Left ventricle myocardium inferior (tissue), 1 donor: ENCODE results near the gene WWC2. TPM values are rescaled to one million over a fixed set of nuclear protein-coding genes. Genes with fewer than 3 reads are reported as not detected.
A peak's percentile ranks its signal among the peaks of the same experiment; 100 is the strongest.

ENCODE experiments used
- DNase-seq: peaks from one replicate; pipeline ENCODE4 v3.0.0-alpha.2; 2020
- H3K27ac ChIP-seq: fragments of 200-600 bp; replicated peaks from 2 replicates; pipeline ENCODE4 v1.8.0; 2021
- H3K27me3 ChIP-seq: fragments of 200-600 bp; 2 replicates; pipeline ENCODE4 v1.8.0; 2021; ENCODE audit warnings: low read depth
- H3K36me3 ChIP-seq: fragments of 200-600 bp; 2 replicates; pipeline ENCODE4 v1.8.0; 2021
- H3K4me1 ChIP-seq: fragments of 200-600 bp; 2 replicates; pipeline ENCODE4 v1.8.0; 2021
- H3K4me3 ChIP-seq: fragments of 200-600 bp; 2 replicates; pipeline ENCODE4 v1.8.0; 2021; ENCODE audit warnings: mild to moderate bottlenecking, moderate library complexity
- H3K9me3 ChIP-seq: fragments of 200-600 bp; replicated peaks from 2 replicates; pipeline ENCODE4 v1.8.0; 2021
- intact Hi-C: fragments of 100-400 bp; cut with micrococcal nuclease; formaldehyde crosslinking; loops from one replicate; pipeline ENCODE4 v1.11.0; 2022
- total RNA-seq: library from RNA; stranded (reverse); fragmentation: NEBNext Ultra II Directional; extraction: Animal tissue kit (Norgen Biotek cat#: 25700); gene quantifications from one replicate; pipeline ENCODE4 v1.2.1, GENCODE V29; 2021
- TF ChIP-seq, protein P1 (sequence below): fragments of 200-600 bp; IDR thresholded peaks from 2 replicates; pipeline ENCODE4 v1.8.0; 2021; ENCODE audit warnings: antibody characterized with exemption, mild to moderate bottlenecking, borderline replicate concordance
- donor health status: DM: no; HTN: yes; CAD: no; lungs with severe emphysema.

Gene WWC2
- total RNA-seq, 1 donor from 2014 or later = 42.3 TPM

DNA sequence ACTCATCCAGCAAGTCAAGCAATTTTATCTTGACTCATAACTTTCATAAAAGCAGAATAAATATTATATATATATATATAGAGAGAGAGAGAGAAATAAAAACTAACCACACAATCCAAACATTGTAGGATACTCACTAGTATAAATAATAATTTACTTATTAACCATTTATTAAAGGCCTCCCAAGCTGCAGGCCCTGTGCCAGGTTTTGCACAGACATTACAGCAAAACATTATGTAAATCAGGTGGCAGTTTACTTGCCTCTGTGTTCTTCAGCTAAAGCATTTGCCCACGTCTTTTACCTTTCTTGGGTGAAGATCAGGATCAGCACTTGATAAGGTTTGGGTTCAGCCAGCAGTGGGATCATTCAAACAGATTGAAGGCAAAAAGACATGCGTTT is 145.4 kb downstream of the WWC2 start:
- Histone ChIP-seq H3K4me1 (peaks cover 18% of the 10 kb centered on the region), H3K4me3 (no peak overlapping the region), H3K27ac (no peak overlapping the region), H3K36me3 (peaks cover 15% of the 10 kb centered on the region), H3K9me3 (no peaks in the 10 kb centered on the region), H3K27me3 (no peaks in the 10 kb centered on the region)
- TF ChIP-seq, protein P1, sequence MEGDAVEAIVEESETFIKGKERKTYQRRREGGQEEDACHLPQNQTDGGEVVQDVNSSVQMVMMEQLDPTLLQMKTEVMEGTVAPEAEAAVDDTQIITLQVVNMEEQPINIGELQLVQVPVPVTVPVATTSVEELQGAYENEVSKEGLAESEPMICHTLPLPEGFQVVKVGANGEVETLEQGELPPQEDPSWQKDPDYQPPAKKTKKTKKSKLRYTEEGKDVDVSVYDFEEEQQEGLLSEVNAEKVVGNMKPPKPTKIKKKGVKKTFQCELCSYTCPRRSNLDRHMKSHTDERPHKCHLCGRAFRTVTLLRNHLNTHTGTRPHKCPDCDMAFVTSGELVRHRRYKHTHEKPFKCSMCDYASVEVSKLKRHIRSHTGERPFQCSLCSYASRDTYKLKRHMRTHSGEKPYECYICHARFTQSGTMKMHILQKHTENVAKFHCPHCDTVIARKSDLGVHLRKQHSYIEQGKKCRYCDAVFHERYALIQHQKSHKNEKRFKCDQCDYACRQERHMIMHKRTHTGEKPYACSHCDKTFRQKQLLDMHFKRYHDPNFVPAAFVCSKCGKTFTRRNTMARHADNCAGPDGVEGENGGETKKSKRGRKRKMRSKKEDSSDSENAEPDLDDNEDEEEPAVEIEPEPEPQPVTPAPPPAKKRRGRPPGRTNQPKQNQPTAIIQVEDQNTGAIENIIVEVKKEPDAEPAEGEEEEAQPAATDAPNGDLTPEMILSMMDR = no peak
- DNase-seq = no peak
- intact Hi-C loops = no loop called here

DNA sequence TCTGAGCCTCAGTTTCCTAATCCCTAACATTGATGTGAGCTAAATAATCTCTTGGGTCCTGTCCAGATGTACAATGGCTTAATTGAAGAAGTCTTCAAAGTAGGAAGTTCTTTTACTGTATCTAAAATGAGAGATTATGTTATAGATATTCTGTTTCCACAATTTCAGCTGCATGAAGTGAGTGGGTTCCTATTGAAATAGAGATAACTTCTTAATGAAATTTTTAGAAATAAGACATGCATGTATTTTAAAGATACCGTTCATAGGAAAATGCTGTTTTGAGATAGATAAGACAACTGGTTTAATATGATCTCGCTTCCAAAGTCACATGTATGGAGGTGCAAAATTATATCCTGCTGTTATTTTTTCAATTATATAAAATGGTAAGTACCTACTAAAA is 149.1 kb downstream of the WWC2 start:
- Histone ChIP-seq H3K4me3 (no peak overlapping the region), H3K9me3 (no peaks in the 10 kb centered on the region), H3K27me3 (no peaks in the 10 kb centered on the region), H3K27ac (no peak overlapping the region), H3K36me3 (peaks cover 37% of the 10 kb centered on the region), H3K4me1 (no peaks in the 10 kb centered on the region)
- DNase-seq = no peak
- intact Hi-C loops = no loop called here
- TF ChIP-seq, protein P1 = no peak

DNA sequence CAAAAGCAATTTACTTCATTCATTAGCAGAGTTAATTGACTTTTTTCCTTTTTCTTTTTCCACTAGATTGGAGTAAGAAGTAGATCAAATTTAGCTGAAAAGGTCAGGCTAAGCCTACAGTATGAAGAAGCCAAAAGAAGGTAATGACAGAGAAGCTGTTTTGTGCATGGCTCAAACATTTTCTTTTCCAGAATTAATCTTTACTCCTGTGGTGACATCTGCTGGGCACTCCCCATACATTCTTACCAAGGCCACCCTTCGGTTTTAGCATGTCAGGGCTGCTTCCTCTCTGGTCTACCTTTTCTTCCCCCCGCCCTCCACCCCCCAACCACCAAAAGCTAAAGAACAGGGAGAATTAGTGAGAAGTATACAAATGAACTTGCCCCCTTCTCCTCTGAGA is 150.8 kb downstream of the WWC2 start:
- no peak overlapping the region for H3K27ac ChIP-seq
- DNase-seq = no peak
- no peaks in the 10 kb centered on the region for H3K27me3 ChIP-seq
- no peaks in the 10 kb centered on the region for H3K9me3 ChIP-seq
- peaks cover 48% of the 10 kb centered on the region for H3K36me3 ChIP-seq
- H3K4me1 ChIP-seq = no peaks in the 10 kb centered on the region
- TF ChIP-seq, protein P1 = peak; percentile 59
- no peak overlapping the region for H3K4me3 ChIP-seq
- intact Hi-C loops = no loop called here

DNA sequence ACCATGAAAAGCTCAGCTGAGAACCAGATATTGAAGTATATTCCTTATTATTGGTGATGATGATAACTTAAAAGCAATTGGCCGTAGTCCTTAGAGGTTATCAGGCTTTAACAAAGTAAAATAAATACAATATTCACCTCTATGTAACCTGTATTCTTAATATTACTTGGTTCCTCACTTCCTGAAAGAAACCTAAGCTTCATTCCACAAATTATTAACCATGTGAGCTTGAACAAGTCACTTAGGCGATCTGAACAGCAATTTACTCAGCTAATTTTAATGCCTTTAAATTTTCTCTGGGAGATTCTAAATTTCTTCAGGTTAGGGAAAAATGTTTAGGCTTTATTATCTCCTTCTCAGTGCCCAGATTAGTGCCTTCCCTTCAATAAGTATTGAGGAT is 151.8 kb downstream of the WWC2 start:
- H3K36me3 ChIP-seq = peaks cover 49% of the 10 kb centered on the region
- no peak overlapping the region for H3K27ac ChIP-seq
- TF ChIP-seq, protein P1 = no peak
- H3K9me3 ChIP-seq = no peaks in the 10 kb centered on the region
- H3K27me3 ChIP-seq = no peaks in the 10 kb centered on the region
- intact Hi-C loops = no loop called here
- H3K4me3 ChIP-seq = no peak overlapping the region
- DNase-seq = no peak
- H3K4me1 ChIP-seq = no peaks in the 10 kb centered on the region

DNA sequence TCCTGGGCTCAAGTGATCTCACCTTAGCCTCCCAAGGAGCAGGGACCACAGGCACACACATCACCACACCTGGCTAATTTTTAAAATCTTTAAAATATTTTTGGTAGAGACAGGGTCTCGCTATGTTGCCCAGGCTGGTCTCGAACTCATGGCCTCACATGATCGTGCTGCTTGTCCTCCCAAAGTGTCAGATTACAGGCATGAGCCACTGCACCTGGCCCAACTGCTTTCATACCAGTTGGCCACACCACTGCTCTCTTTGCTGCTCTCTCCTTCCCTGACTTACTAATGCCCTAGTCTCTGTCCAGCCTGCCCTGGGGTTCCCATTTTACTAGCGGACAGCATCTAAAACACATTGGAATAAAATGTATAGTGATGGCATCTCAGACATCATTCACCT is 153.9 kb downstream of the WWC2 start:
- DNase-seq = no peak
- intact Hi-C loops = no loop called here
- Histone ChIP-seq H3K4me3 (no peak overlapping the region), H3K27me3 (no peaks in the 10 kb centered on the region), H3K36me3 (peaks cover 45% of the 10 kb centered on the region), H3K27ac (no peak overlapping the region), H3K9me3 (no peaks in the 10 kb centered on the region), H3K4me1 (peaks cover 6% of the 10 kb centered on the region)
- TF ChIP-seq, protein P1 = no peak

DNA sequence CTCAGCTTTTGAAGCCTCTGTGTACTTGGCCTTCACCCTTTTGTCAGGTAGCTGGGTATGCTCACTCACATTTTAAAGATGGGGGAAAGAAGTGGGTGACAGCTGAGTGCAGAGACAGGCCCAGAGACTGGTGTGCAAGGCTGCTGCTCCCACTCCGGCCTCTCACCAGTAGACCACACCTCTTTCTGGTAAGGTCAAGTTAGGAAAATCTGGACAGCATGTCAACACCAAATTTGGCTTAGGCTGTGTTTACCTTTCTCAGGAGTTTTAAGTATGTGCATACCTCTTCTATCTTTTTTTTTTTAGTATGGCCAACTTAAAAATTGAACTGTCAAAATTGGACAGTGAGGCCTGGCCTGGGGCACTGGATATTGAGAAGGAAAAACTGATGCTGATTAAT is 154.4 kb downstream of the WWC2 start:
- TF ChIP-seq, protein P1 = no peak
- Histone ChIP-seq H3K27me3 (no peaks in the 10 kb centered on the region), H3K4me3 (no peak overlapping the region), H3K27ac (no peak overlapping the region), H3K9me3 (no peaks in the 10 kb centered on the region), H3K4me1 (peaks cover 6% of the 10 kb centered on the region), H3K36me3 (peaks cover 47% of the 10 kb centered on the region)
- intact Hi-C loops = no loop called here
- DNase-seq = no peak
